HEK293 (cell line): Measurements from ENCODE around the gene C22orf15.

Source experiments
- CTCF ChIP-seq: fragments of 450-650 bp; formaldehyde crosslinking; IDR thresholded peaks from 2 replicates; pipeline ENCODE4 v1.5.1; 2016; ENCODE audit warnings: missing biosample characterization, missing genetic modification characterization
- GLIS2 ChIP-seq: fragments of 450-650 bp; formaldehyde crosslinking; IDR thresholded peaks from 2 replicates; pipeline ENCODE4 v1.5.1; 2016; ENCODE audit warnings: missing biosample characterization, missing genetic modification characterization
- KLF1 ChIP-seq: fragments of 450-650 bp; formaldehyde crosslinking; IDR thresholded peaks from 2 replicates; pipeline ENCODE4 v1.5.1; 2016; ENCODE audit warnings: missing biosample characterization, missing genetic modification characterization
- SCRT1 ChIP-seq: fragments of 450-650 bp; formaldehyde crosslinking; IDR thresholded peaks from 2 replicates; pipeline ENCODE4 v1.5.1; 2016; ENCODE audit warnings: missing biosample characterization, missing genetic modification characterization, borderline replicate concordance
- ZBTB1 ChIP-seq: fragments of 450-650 bp; formaldehyde crosslinking; IDR thresholded peaks from 2 replicates; pipeline ENCODE4 v1.5.1; 2016; ENCODE audit warnings: missing biosample characterization, missing genetic modification characterization
- ZBTB44 ChIP-seq: fragments of 450-650 bp; IDR thresholded peaks from 2 replicates; pipeline ENCODE4 v1.5.1; 2018; ENCODE audit warnings: missing biosample characterization, mild to moderate bottlenecking, missing genetic modification characterization
- ZFP41 ChIP-seq: fragments of 450-650 bp; formaldehyde crosslinking; IDR thresholded peaks from 2 replicates; pipeline ENCODE4 v1.5.1; 2016; ENCODE audit warnings: missing biosample characterization, missing genetic modification characterization, borderline replicate concordance
- ZFP69B ChIP-seq: fragments of 450-650 bp; formaldehyde crosslinking; IDR thresholded peaks from 2 replicates; pipeline ENCODE4 v1.5.1; 2016; ENCODE audit warnings: missing biosample characterization, missing genetic modification characterization
- ZNF274 ChIP-seq, 2 experiments: fragments of 200-500 bp in 1 of 2; fragments of 450-650 bp in 1 of 2; sonication (Bioruptor generic) in 1 of 2; formaldehyde crosslinking in 1 of 2; IDR thresholded peaks; 2 replicates each; pipeline versions ENCODE4 v1.5.1 to v1.6.1; 2014 to 2016; ENCODE audit warnings: borderline replicate concordance in 1 of 2, inconsistent platforms in 1 of 2, low read length in 1 of 2, missing biosample characterization in 1 of 2, missing genetic modification characterization in 1 of 2
- ZNF280D ChIP-seq: fragments of 450-650 bp; formaldehyde crosslinking; IDR thresholded peaks from 2 replicates; pipeline ENCODE4 v1.5.1; 2016; ENCODE audit warnings: missing biosample characterization, missing genetic modification characterization
- ZNF311 ChIP-seq: fragments of 450-650 bp; formaldehyde crosslinking; IDR thresholded peaks from 2 replicates; pipeline ENCODE4 v1.5.1; 2017; ENCODE audit warnings: missing biosample characterization, missing genetic modification characterization, borderline replicate concordance
- ZNF488 ChIP-seq: fragments of 450-650 bp; formaldehyde crosslinking; IDR thresholded peaks from 2 replicates; pipeline ENCODE4 v1.5.1; 2016; ENCODE audit warnings: missing biosample characterization, missing genetic modification characterization
- ZNF529 ChIP-seq: fragments of 450-650 bp; formaldehyde crosslinking; IDR thresholded peaks from 2 replicates; pipeline ENCODE4 v1.5.1; 2017; ENCODE audit warnings: missing genetic modification characterization, missing biosample characterization; ENCODE audit not compliant: insufficient replicate concordance
- ZNF654 ChIP-seq: fragments of 450-650 bp; formaldehyde crosslinking; IDR thresholded peaks from 2 replicates; pipeline ENCODE4 v1.5.1; 2016; ENCODE audit warnings: low read depth, missing biosample characterization, missing genetic modification characterization
- ZNF747 ChIP-seq: fragments of 450-650 bp; formaldehyde crosslinking; IDR thresholded peaks from 2 replicates; pipeline ENCODE4 v1.5.1; 2016; ENCODE audit warnings: missing biosample characterization, missing genetic modification characterization
- TF ChIP-seq, protein P1 (sequence below): fragments of 450-650 bp; formaldehyde crosslinking; IDR thresholded peaks from 2 replicates; pipeline ENCODE4 v1.5.1; 2016; ENCODE audit warnings: missing biosample characterization, missing genetic modification characterization
- TF ChIP-seq, protein P2 (sequence below): fragments of 450-650 bp; formaldehyde crosslinking; IDR thresholded peaks from 2 replicates; pipeline ENCODE4 v1.5.1; 2016; ENCODE audit warnings: missing biosample characterization, missing genetic modification characterization

C22orf15 gene

GRCh38 chr22:23752090-23752691 is 10.6 kb upstream of the C22orf15 start (continued):
- no peak for TF ChIP-seq ZFP69B (tag by site-specific recombination)
- no peak for TF ChIP-seq ZNF488 (tag by site-specific recombination)
- TF ChIP-seq ZNF274 (IDR thresholded peaks at IDR 0.05; ENCODE audit: low read length), result no peak
- no peak for TF ChIP-seq ZNF274 (tag by site-specific recombination; IDR thresholded peaks at IDR 0.05; ENCODE audit: borderline replicate concordance)
- TF ChIP-seq, protein P1, sequence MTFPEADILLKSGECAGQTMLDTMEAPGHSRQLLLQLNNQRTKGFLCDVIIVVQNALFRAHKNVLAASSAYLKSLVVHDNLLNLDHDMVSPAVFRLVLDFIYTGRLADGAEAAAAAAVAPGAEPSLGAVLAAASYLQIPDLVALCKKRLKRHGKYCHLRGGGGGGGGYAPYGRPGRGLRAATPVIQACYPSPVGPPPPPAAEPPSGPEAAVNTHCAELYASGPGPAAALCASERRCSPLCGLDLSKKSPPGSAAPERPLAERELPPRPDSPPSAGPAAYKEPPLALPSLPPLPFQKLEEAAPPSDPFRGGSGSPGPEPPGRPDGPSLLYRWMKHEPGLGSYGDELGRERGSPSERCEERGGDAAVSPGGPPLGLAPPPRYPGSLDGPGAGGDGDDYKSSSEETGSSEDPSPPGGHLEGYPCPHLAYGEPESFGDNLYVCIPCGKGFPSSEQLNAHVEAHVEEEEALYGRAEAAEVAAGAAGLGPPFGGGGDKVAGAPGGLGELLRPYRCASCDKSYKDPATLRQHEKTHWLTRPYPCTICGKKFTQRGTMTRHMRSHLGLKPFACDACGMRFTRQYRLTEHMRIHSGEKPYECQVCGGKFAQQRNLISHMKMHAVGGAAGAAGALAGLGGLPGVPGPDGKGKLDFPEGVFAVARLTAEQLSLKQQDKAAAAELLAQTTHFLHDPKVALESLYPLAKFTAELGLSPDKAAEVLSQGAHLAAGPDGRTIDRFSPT (tag by site-specific recombination), result 0 out of 2 replicates have a peak, but pooled peaks have one; percentile 43
- no peak for TF ChIP-seq ZNF654
- TF ChIP-seq, protein P2, sequence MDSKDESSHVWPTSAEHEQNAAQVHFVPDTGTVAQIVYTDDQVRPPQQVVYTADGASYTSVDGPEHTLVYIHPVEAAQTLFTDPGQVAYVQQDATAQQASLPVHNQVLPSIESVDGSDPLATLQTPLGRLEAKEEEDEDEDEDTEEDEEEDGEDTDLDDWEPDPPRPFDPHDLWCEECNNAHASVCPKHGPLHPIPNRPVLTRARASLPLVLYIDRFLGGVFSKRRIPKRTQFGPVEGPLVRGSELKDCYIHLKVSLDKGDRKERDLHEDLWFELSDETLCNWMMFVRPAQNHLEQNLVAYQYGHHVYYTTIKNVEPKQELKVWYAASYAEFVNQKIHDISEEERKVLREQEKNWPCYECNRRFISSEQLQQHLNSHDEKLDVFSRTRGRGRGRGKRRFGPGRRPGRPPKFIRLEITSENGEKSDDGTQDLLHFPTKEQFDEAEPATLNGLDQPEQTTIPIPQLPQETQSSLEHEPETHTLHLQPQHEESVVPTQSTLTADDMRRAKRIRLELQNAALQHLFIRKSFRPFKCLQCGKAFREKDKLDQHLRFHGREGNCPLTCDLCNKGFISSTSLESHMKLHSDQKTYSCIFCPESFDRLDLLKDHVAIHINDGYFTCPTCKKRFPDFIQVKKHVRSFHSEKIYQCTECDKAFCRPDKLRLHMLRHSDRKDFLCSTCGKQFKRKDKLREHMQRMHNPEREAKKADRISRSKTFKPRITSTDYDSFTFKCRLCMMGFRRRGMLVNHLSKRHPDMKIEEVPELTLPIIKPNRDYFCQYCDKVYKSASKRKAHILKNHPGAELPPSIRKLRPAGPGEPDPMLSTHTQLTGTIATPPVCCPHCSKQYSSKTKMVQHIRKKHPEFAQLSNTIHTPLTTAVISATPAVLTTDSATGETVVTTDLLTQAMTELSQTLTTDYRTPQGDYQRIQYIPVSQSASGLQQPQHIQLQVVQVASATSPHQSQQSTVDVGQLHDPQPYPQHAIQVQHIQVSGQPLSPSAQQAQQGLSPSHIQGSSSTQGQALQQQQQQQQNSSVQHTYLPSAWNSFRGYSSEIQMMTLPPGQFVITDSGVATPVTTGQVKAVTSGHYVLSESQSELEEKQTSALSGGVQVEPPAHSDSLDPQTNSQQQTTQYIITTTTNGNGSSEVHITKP (tag by site-specific recombination), result peak; percentile 32; the same call in 1 of the 2 replicates
- TF ChIP-seq ZNF280D (tag by site-specific recombination), result no peak
- no peak for TF ChIP-seq ZBTB44 (tag by site-specific recombination)
- no peak for TF ChIP-seq ZNF529
- TF ChIP-seq ZFP41 (tag by site-specific recombination), result no peak
- TF ChIP-seq GLIS2 (tag by site-specific recombination), result no peak
- no peak for TF ChIP-seq ZNF747 (tag by site-specific recombination)
- TF ChIP-seq KLF1 (tag by site-specific recombination), result no peak
- no peak for TF ChIP-seq ZNF311
- no peak for TF ChIP-seq ZBTB1 (tag by site-specific recombination)
- no peak for TF ChIP-seq CTCF (tag by site-specific recombination)
- TF ChIP-seq SCRT1, result no peak
- TF ChIP-seq, all 188 proteins: peak for 5
